Cerebellar nuclear complex (tissue), 1 donor: ENCODE measurements around the gene HPCAL1.

Experiments used
- DNase-seq, 2 experiments: peaks; one replicate each; lab custom pipeline; 2025; lab: John Stamatoyannopoulos, UW

The HPCAL1 gene

GRCh38 chr2:10407841-10408648 lies 105.3 kb downstream of the HPCAL1 start:
- no peak for DNase-seq

DNA sequence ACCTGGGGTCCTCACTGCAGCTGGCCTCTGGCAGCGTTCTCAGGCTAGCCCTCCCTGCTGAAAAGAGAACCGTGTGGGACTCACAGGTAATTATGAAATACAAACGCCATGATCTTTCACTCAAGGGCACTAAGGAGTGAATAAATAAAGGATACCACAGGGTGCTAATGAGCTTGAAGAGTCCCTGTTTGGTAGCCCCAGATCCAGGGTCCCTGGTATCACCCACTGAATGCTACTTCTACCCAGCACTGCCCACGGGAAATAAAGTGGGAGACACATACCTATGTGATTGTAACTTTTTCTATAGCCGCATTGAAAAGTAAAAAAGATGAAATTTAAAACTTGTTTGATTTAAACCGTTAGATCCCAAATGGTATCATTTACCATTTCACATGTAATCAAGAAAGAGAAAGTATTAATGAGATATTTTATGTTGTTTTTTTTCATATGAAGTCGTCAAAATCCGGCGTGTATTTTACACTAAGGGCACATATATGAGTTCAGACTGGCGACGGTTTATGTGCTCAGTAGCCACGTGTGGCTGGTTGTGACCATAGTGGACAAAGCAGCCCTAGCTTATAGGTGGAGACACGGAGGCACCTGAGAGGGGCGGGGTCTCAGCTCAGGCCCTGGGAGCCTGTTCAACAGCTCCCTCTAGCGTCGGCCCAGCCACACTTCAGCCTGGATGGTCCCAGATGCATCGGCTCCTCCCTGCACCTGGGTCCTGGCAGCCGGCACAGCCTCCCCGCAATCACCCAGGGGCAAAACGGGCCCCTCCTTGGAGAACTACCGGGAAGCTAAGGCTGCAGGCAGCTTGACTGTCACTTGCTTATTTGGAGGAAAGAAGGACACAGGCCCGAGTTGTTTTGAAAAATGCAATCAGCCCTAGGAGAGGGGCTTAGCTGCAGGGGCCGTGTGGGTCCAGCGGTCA lies 106.2 kb downstream of the HPCAL1 start:
- peak; percentile 36 to 73 for DNase-seq

DNA sequence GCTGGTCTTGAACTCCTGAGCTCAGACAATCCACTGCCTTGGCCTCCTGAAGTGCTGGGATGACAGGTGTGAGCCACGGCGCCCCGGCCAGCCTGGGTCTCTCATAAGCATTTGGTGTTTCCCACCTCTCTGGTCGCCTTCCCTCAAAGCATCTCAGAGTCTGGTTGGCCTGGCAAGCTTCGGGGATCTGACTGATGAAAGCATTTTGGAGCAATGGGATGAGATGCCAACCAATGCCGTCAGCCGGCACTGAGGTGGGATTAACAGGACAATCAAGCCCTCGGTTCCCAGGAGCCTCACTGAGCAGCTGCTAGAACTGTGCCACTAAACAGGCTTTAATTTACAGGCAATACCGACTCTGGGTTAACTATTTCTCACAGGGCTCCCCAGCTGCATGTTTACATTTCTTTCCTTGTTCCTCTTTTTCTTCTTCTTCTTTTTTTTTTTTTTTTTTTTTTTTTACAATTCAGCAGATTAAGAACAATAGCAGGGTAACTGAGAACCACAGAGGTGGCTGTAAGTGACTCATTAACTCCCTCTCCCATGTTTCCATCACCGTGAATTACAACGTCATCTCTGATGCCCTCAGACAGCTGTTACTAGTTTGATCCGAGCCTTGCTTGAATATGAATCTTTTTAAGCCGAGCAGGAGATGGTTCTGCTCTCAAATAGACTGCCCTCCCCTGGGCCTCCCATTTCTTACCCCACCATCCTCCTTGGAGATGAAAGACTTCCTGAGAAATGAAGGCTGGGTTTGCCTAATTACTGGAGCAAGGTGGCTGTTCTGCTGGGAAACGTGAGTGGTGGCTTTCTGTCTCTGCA lies 107.5 kb downstream of the HPCAL1 start:
- peak in 1 of 2 experiments; percentile 24 for DNase-seq

GRCh38 chr2:10410823-10411437 lies 108.2 kb downstream of the HPCAL1 start:
- no peak for DNase-seq

DNA sequence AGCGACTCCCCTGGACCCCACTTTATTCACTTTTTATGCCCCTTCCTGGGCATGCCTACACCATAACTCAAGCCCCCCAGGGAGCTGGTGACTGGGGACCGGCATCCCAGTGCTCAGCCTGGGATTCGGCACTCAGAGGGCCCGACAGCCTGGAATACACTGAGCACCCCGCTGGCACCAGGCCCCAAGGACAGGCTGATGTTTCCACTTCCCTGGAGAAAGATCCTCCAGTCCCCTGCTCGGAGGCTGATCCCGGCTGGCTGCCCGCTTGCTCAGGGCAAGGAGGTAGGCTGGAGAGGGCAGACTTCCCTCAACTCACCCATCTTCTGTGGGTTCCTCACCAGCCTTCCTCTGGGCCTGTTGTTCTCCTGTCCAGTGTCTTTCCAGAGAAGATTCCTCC lies 108.9 kb downstream of the HPCAL1 start:
- no peak for DNase-seq

DNA sequence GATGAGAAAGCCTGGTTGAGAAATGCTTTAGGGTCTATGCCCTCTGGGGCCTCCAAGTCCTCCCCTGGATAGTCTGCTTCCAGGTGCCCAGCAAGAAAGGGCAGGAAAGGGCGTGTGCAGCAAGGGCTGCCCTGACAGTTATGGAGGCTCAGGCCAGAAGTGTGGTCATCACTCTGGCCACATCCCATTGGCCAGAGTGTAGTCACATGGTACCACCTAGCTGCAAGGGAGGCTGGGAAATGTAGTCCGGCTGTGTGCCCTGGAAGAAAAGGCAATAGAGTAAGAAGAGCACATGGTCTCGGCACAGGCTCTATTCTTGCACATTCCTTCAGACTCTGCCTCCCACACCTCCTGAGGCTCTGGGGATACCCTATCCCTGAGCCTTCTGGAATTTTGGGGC lies 109.7 kb downstream of the HPCAL1 start:
- DNase-seq: no peak

DNA sequence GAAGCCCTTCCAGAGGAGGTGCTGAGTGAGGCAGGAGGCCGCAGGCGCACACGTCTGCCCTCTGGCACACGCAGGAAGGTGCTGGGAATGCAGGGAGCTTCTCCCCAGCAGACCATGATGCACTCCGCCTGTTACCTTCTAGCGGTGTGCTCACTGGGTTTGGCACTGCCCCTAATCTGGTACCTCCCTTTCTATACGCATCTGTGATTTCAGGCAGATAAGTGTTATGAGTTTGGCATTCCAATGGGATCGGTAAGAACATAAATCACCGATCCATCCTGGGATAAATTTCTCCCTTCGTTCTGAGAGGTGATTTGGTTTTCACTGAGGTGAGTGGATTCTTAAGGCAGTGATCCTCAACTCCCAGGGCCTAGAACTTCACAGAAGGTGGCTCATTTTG lies 110.8 kb downstream of the HPCAL1 start:
- DNase-seq: no peak

DNA sequence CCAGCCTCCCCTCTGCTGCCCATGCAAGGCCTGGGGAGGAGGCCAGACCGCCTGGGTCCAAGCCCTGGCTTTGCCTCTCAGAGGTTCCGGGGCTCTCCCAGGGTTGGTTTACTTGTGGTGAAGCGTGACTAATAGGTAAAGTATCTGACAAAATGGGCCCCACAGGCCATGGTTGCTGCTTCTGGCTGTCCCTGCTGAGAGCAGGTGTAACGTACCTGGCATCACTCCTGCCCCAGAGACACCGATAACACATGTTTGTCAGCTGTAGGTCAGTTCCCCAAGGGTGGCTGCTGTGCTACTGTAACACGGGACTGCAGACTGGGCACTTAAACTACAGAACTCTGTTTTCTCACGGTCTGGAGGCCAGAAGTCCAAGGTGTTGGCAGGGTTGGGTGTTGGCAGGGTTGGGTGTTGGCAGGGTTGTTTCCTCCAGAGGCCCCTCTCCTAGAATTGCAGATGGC lies 111.3 kb downstream of the HPCAL1 start:
- DNase-seq: no peak

GRCh38 chr2:10414591-10414990 lies 111.9 kb downstream of the HPCAL1 start:
- no peak for DNase-seq

DNA sequence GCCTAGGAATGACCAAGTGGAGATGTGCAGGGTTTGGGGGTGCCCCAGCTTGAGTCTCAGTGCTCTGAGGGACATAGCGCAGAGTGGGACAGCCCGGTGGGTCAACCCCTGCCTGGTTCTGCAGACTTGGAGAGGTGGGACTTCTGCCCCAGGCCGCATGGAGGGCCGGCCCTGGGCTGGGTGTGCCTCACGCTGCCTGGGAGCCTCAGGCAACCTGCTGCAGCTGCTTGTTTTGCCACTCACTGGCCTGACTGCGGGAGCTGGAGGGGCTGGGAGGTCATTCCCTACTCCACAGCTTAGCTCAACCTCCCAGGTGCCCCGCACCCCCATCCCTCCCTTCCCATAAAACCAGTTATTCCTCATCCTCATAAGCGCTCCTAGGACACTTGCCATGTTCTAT lies 112.3 kb downstream of the HPCAL1 start:
- no peak for DNase-seq

DNA sequence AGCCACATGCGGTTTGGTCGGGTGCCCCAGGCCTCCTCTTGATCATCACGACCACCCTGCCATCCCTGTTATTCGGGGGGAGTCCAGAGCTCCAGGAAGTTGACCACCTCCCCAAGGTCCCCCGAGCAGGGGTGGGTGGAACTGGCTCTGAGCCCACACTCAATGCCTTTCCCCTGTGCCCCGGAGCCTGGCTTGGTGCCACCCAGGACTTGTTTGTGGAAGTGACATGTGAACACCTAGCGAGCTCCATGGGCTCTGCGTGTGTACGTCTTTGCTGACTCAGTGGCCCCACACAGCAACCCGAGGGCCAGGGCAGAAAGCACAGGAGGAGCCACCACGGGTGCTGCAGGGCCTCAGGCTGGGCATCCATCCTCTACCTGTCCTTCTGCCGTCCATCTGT lies 112.9 kb downstream of the HPCAL1 start:
- DNase-seq: no peak

DNA sequence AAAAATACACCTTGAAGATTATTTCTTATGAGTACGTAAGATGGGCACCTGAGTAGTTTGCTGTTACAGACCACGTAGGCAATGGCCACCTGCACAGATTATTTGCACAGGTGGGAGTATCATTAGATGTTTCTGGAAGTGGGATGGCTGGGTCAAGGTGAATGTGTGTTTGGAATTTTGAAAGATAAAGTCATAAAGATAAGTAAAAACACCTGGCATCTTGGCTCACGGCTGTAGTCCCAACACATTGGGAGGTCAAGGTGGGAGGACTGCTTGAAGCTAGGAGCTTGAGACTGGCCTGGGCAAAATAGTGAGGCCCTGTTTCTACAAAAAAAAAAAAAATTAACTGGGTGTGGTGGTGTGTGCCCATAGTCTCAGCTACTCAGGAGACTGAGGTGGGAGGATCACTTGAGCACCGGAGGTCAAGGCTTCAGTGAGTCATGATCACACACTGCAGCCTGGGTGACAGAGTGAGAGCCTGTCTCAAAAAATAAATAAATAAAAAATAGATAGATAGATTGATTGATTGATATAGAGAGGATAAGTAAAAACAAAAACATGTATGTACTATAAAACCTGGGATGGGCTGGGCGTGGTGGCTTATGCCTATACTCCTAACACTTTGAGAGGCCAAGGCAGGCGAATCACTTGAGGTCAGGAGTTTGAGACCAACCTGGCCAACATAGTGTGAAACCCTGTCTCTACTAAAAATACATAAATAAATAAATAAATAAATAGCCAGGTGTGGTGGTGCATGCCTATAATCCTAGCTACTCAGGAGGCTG lies 115.0 kb downstream of the HPCAL1 start:
- DNase-seq: no peak

DNA sequence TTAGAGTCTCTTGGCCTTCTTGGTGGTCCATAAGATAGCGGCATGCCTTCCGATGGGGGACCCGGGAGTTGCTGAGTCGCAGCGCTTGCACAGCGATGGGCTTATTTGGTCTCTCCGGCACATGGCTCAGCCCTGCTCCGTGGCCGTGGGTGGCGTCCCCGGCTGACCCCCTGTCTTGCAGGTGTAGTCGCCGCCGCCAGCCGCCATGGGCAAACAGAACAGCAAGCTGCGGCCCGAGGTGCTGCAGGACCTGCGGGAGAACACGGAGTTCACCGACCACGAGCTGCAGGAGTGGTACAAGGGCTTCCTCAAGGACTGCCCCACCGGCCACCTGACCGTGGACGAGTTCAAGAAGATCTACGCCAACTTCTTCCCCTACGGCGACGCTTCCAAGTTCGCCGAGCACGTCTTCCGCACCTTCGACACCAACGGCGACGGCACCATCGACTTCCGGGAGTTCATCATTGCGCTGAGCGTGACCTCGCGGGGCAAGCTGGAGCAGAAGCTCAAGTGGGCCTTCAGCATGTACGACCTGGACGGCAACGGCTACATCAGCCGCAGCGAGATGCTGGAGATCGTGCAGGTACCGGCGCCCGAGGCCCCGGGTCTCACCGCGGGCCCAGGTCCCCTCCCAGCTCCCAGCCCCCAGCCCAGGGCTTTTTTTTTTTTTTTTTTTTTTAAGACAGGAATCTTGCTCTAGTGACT lies 117.0 kb downstream of the HPCAL1 start:
- no peak for DNase-seq

- DNase-seq: no peak
Observed at GRCh38 chr2:10422251-10422650, 119.5 kb downstream of the HPCAL1 start.

- no peak for DNase-seq
Observed at GRCh38 chr2:10422732-10423399, 120.2 kb downstream of the HPCAL1 start.

- no peak for DNase-seq
Observed at GRCh38 chr2:10423400-10423774, 120.7 kb downstream of the HPCAL1 start.

- no peak for DNase-seq
Observed at GRCh38 chr2:10424051-10424450, 121.3 kb downstream of the HPCAL1 start.

DNA sequence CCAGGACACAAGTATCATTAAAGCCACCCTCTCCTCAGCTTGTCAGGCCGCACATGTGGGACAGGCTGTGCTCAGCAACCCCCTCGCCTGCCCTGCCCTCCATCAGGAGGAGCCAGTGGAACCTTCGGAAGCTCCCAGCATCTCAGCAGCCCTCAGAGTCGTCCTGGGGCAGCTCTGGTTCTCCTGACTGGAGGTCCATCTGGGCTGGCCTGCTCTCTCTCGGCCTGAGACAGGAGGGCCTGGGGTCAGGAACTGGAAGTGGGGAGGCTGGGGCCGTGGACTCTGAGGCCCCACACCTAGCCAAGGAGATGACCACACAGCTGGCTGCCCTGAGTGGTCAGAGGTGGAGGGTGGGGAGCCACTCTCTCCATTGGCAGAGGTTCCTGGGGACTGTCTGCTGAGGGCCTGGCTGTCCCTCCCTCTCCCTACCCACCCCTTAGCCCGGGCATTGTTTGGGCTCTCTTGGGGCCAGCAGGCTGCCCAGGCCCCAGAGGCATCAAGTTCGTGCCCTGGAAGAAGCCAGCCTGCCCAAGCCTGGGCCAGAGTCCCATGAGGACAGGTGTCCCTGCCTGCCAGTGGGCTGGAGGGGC lies 122.3 kb downstream of the HPCAL1 start:
- no peak for DNase-seq

DNA sequence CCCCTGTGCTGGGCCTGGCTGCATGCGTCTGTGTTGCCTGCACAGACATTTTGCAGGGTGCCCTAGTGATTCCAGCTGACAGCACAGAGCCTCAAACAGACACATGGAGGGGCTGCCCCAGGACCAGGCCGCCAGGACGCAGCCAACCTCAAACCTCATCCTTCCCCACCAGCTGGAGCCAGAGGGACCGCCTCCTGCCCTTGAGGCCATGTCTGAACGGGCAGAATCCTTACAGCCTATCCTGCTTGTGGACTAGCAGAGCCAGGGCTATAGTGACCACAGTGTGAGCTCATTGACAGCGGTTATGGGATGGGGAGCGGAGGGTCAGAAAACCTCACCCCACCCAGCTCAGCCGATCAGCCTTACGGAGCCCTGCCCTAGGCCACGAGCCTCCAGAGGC lies 123.0 kb downstream of the HPCAL1 start:
- no peak for DNase-seq
